GM10248 (cell line): ENCODE measurements around the gene KIRREL3.

Experiments used
- CTCF ChIA-PET: fragments of 300-600 bp; sonication (Branson Sonifier 250); formaldehyde crosslinking; extraction: SDS; loops from one replicate; lab custom pipeline; 2021; ENCODE audit warnings: antibody characterized with exemption; lab: Yijun Ruan, JAX
- POLR2A ChIA-PET: fragments of 350-650 bp; sonication (Branson Sonifier 250); formaldehyde crosslinking; extraction: SDS; loops from one replicate; lab custom pipeline; 2020; ENCODE audit warnings: antibody characterized with exemption; lab: Yijun Ruan, JAX
- DNase-seq: peaks from one replicate; pipeline ENCODE4 v3.0.0; 2012; ENCODE audit errors: extremely low spot score
- CTCF ChIP-seq: IDR thresholded peaks from 2 replicates; pipeline ENCODE4 v1.5.1; 2012; ENCODE audit warnings: mild to moderate bottlenecking, low read depth; ENCODE audit errors: extremely low read depth, missing control alignments, control extremely low read depth

KIRREL3 gene

DNA sequence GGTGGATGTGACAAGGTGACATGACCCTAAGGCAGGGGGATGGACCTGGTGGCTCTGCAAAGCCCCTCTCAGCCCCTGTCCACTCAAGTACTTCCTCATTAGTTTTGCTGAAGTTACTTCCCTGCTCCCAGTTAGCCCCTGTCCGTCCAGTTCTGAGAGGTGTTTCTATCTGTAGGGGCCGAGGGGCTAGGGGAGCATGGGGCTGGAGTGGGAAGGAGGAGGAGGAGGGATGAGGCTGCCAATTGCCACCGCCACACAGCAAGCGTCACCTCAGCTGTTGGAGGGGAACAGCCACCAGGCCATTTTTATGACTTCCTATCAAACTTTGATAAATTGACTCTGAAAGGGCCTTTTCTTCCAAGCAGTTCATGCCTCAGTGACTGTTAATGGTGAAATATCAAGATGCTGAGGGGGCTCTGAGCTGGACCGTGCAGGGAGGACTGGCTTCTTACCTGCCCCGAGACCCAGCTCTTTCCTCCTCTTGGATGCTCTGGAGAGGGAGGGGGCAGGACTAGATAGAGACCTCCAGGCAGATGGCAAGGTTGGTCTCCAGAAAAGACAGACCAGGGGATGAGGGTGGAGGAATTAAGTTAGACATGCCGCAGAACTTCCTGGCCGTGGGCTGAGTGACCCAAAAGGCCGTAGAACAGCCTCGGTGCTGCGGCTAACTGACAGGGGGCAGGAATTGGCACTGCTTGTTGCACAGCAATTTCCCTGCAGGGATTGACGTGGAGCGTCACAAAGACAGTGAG lies 508.1 kb downstream of the KIRREL3 start:
- POLR2A ChIA-PET = no interaction called here
- CTCF ChIA-PET = interaction anchor here (1.0 kb wide), 1 partner anchor 12 kb away, joined by 8 read pairs; no protein-coding TSS in a partner anchor

GRCh38 chr11:126491092-126491491 lies 509.5 kb downstream of the KIRREL3 start:
- ChIA-PET CTCF (no interaction called here), POLR2A (no interaction called here)
- DNase-seq = no peak
- TF ChIP-seq CTCF = no peak

More for the DNA sequence above, 508.1 kb downstream of the KIRREL3 start:
- TF ChIP-seq CTCF = no peak
- no peak for DNase-seq

- CTCF ChIA-PET = interaction anchor here (1.3 to 2.9 kb wide), 2 partner anchors 10 to 12 kb away, joined by 3 to 28 read pairs; no protein-coding TSS in a partner anchor
- TF ChIP-seq CTCF = no peak
- POLR2A ChIA-PET = no interaction called here
- DNase-seq = no peak
Measured at GRCh38 chr11:126489836-126490660, 510.5 kb downstream of the KIRREL3 start.

DNA sequence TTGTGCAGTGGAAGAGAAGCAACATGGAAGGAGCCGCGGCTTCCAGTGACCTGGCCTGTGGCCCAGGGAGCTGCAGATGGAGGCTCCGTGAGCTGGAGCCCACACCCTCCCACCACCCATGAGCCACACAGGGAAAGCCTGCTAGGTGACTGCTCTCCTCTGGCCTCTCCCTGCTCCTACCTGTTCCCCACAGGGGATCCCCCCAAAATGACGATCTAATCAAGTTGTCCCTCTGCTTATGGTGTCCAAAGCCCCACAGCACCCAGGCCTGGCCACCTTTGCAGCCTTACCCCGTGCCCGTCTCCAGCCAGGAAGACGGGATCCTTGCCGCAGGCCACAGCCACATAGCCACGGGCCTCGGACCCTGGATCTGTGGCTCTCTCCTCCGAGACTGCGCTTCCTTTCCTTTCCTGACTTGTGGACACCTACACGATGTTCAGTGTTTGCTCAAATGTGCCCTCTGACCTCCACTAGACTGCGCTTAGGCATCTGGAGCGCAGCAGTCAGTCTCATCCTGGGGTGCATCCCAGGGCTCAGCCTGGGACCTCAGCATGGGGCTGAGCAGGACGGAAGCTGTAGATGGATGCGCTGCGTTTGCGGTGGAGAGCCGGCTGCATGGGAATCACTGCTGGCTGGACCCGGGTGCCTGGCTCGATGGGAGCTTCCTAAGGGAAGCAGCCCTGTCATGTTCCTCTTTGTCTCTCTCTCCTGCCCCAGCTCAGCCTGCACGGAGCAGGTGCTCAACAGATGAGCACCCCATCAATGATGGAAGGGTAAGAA lies 511.8 kb downstream of the KIRREL3 start:
- ChIA-PET CTCF (interaction anchor here (0.8 to 2.9 kb wide), 2 partner anchors 8 to 48 kb away, joined by 3 to 28 read pairs; no protein-coding TSS in a partner anchor), POLR2A (no interaction called here)
- no peak for TF ChIP-seq CTCF
- no peak for DNase-seq

GRCh38 chr11:126487711-126488110 lies 512.9 kb downstream of the KIRREL3 start:
- TF ChIP-seq CTCF = no peak
- ChIA-PET CTCF (interaction anchor here (3.0 kb wide), 1 partner anchor 177 kb away, joined by 16 read pairs; no protein-coding TSS in a partner anchor), POLR2A (no interaction called here)
- no peak for DNase-seq
